SK-MEL-5 (cell line): ENCODE measurements around the gene OMD. TPM values are rescaled to one million over a fixed set of nuclear protein-coding genes. Genes with fewer than 3 reads are reported as not detected.

Experiments used
- DNase-seq: peaks from one replicate; pipeline ENCODE4 v3.0.0-alpha.2; 2016; ENCODE audit warnings: low read depth, low spot score
- in situ Hi-C: cut with HindIII; loops from 2 replicates; pipeline ENCODE4 v1.10.0; 2016; ENCODE audit warnings: low sequenced_read_pairs, high pct_unique_total_duplicates, low pct_unique_long_range_greater_than_20kb
- polyA plus RNA-seq, 2 experiments: library from polyadenylated mRNA; depleted of rRNA; stranded (reverse); fragments of >200 nt; gene quantifications; 2 replicates each; pipeline ENCODE4 v1.2.3, GENCODE V29; 2015
- total RNA-seq: library from RNA; depleted of rRNA; stranded (reverse); fragments of >200 nt; shearing (Covaris generic); gene quantifications from 2 replicates; pipeline ENCODE4 v1.2.3, GENCODE V29; 2014; rRNA removed

Gene OMD, protein sequence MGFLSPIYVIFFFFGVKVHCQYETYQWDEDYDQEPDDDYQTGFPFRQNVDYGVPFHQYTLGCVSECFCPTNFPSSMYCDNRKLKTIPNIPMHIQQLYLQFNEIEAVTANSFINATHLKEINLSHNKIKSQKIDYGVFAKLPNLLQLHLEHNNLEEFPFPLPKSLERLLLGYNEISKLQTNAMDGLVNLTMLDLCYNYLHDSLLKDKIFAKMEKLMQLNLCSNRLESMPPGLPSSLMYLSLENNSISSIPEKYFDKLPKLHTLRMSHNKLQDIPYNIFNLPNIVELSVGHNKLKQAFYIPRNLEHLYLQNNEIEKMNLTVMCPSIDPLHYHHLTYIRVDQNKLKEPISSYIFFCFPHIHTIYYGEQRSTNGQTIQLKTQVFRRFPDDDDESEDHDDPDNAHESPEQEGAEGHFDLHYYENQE
- total RNA-seq, result not detected in 2 replicates
- not detected in 2 replicates for polyA plus RNA-seq (2015; cell fraction: cytosol; rRNA removed)
- polyA plus RNA-seq (2015; cell fraction: nucleus; rRNA removed), result not detected in 2 replicates

GRCh38 chr9:92424340-92424739 lies at the start of gene OMD:
TSS of gene OMD (minus strand) at chr9:92424471. CDS start at chr9:92417558, 6,913 bp downstream.
- in situ Hi-C loops, result no loop called here
- no peak for DNase-seq

DNA sequence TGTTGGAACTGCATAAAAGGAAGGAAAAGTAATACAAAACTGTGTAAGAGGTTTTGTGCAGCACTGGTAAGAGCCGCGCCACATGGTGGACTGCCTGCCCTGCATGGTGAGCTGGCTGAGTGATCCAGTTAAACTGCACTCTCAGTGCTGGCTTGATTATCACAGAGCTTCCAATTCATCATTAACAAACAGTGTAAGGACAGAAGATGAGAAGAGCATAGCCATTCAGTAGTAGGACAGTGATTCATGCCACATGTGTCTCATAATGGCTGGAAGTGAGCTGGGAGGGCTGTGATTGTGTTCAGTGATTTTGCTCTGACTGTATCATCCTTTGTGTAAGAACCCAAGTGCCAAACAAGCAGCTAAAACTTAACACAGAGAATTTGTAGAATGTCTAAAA lies 43.9 kb upstream of the OMD start:
- DNase-seq, result peak; percentile 29
- in situ Hi-C loops, result no loop called here

DNA sequence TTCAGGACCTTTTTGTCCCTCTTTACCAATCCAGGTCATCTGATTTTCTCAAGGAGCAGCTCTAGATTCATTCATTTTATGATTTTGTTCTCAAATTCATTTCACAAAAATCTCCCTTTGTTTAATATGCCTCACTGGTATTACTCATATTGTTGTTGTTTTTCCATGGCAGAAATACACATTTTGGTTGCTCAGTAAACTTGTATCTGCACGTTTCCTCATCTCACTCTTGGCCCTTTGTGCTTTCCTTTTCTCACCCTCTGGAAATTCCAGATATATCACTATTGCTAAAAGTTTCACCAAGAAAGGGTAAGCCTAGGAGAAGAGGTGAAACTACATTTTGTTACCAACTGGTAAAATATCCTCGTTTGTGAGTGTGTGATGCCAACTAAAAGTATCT lies 43.2 kb upstream of the OMD start:
- in situ Hi-C loops, result no loop called here
- DNase-seq, result no peak

- DNase-seq, result no peak
- in situ Hi-C loops, result no loop called here
Measured at GRCh38 chr9:92467041-92467440, 42.8 kb upstream of the OMD start.

DNA sequence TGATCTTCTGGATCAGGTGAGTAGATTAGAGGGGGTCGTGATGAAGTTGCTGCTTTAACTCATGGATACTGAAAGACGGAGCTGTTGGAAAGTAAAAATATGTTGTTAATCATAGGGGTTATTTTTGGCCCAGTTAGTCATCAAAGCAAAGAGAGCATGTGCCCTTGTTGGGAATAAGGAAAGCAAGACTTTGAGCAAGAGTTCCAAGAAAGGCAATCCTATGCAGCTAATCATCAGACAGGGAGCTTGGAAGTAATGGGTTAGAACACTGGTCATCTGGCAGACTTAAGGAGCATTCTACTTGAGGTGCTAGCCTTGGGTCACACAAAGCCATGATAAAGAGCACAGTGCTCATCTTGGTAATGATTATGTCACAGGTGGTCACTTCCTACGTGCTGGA lies 39.7 kb upstream of the OMD start:
- DNase-seq, result peak; percentile 11
- in situ Hi-C loops, result no loop called here

GRCh38 chr9:92463387-92463786 lies 39.1 kb upstream of the OMD start:
- DNase-seq, result no peak

GRCh38 chr9:92457576-92457975 lies 33.3 kb upstream of the OMD start:
- DNase-seq, result no peak
- in situ Hi-C loops, result no loop called here

More at GRCh38 chr9:92463387-92463786, 39.1 kb upstream of the OMD start:
- in situ Hi-C loops, result no loop called here

GRCh38 chr9:92455217-92455616 lies 30.9 kb upstream of the OMD start:
- DNase-seq, result peak; percentile 32
- in situ Hi-C loops, result no loop called here

DNA sequence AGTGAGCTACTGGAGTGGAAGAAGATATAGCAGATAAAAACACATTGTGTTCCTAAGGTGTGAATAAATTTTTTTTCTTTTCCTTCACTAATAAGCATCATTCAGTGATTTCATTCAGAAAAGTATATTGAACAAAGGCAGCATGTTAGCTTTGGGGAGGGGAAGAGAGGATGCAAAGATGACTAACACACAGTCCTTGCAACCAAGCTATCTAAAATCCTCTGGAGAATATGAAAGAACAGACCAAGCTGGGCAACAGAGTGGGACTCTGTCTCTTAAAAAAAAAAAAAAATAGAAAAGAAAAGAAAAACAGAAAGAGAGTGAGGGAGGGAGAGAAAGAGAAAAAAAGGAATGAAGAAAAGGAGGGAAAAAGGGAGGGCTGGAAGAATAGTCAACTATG lies 22.3 kb upstream of the OMD start:
- no peak for DNase-seq
- in situ Hi-C loops, result no loop called here

DNA sequence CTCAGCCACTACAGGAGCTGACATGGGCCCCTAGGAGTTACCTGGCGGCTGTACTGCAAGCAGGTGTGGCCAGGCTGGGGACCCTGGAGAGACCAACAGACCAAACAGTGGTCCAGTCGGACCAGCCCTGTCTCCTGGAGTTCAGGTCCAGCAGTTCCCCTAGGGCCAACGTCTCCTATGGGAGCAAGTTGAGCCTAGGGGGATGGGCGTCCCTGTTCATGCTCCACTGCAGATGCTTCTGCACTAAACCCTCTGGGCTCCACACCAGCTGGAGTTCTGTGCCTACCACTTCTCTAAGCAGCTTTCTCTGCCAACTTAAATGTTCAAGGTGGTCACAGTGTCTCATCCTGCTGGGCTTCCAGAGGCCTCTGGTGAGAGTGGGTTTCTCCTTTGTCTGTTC lies 20.6 kb upstream of the OMD start:
- DNase-seq, result no peak
- in situ Hi-C loops, result no loop called here

- in situ Hi-C loops, result no loop called here
- DNase-seq, result peak; percentile 67
Measured at GRCh38 chr9:92440751-92441046, 16.4 kb upstream of the OMD start.

DNA sequence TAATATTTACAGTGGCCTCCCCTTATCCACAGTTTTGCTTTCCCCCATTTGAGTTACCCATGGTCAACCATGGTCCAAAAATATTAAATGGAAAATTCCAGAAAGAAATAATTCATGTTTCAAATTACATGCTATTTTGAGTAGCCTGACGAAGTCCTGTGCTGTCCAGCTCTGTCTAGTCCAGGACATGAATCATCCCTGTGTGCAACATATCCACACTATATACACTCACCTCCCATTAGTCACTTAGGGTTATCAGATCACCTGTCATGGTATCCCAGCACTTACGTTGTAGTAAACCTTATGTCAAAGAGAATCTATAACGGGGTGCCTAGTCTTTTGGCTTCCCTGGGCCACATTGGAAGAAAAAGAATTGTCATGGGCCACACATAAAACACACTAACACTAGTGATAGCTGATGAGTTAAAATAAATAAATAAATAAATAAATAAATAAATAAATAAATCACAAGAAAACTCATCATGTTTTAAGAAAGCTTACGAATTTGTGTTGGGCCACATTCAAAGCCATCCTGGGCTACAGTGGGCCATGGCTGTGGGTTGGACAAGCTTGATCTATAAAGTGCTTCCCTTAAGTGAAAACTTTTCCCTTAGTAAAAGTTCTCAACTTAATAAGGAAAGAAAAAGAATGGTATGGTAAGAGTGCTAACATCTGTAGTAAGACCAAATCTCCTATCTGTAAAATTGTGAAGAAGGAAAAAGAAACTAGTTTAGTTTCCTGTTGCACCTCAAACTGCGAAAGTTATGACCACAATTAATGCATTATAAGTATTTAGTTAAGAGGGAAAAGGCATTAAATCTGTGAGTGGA lies 15.9 kb upstream of the OMD start:
- in situ Hi-C loops, result no loop called here
- DNase-seq, result no peak

GRCh38 chr9:92438900-92439526 lies 14.7 kb upstream of the OMD start:
- in situ Hi-C loops, result no loop called here
- DNase-seq, result peak; percentile 32

- in situ Hi-C loops, result no loop called here
Measured at GRCh38 chr9:92435263-92435662, 11.0 kb upstream of the OMD start.

GRCh38 chr9:92432972-92433548 lies 8.8 kb upstream of the OMD start:
- DNase-seq, result no peak
- in situ Hi-C loops, result no loop called here

More at GRCh38 chr9:92435263-92435662, 11.0 kb upstream of the OMD start:
- DNase-seq, result no peak

DNA sequence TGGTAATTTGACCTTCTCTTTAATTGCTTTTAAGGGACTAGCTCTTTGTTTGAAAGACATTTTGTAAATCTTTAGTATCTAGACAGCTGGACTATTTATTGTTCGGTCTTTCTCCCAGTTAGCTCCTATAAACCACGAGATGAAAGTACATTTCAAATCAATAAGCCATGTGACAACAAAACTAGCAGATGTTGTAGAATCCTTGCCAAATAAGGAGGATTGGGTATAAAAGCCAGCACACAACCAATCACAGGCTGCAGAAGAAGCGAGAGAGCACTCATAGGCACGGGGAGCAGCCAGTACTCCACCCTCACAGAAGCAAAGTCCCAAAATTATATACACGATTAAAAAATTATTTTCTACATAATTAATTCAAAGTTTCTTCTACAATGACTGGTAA lies 8.1 kb upstream of the OMD start:
- no peak for DNase-seq
- in situ Hi-C loops, result no loop called here

DNA sequence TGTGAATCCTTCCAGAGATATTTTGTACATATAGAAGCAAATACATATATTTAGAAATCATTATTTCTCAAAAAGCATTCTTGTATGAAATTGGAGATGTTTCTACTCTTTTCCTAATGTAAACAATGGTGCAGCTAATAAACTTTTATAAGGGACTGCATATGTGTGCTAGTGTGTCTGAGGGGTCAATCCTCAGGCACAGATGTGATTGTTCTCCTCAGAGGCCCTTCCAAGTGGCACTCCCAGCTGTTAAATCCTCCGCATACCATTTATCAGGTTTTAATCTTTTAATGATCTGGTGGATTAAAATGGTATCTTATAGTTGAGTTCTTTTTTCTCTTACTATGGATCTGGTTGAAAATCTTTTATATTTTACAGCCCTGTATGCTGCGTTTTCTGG lies 5.6 kb upstream of the OMD start:
- no peak for DNase-seq
- in situ Hi-C loops, result no loop called here
